GM20431 (cell line): Measurements from ENCODE around the gene CLN3.
"Not testable (repeated sequence)": the region's sequence is repeated elsewhere in the genome, so short reads cannot be mapped to it uniquely, and the experiment has no call there.

Source experiments
- in situ Hi-C: fragments of 300-500 bp; cut with MseI, MboI; formaldehyde crosslinking; loops from one replicate; pipeline ENCODE4 v1.15.0; 2020; ENCODE audit warnings: low sequenced_read_pairs; ENCODE audit not compliant: unreplicated experiment

CLN3 gene

GRCh38 chr16:28491970-28492474, at the start of gene CLN3:
Gene CLN3 (minus strand): TSS chr16:28492074. CDS start chr16:28491759, 315 bp downstream.
- in situ Hi-C loops: no loop called here

- in situ Hi-C loops: no loop called here
Observed at GRCh38 chr16:28540346-28540745, 48.5 kb upstream of the CLN3 start.

GRCh38 chr16:28538733-28539596, 47.1 kb upstream of the CLN3 start, which contains the start of gene NUPR1:
Gene NUPR1 (minus strand): TSS chr16:28538974. CDS start chr16:28538907, 67 bp downstream.
- in situ Hi-C loops: no loop called here

DNA sequence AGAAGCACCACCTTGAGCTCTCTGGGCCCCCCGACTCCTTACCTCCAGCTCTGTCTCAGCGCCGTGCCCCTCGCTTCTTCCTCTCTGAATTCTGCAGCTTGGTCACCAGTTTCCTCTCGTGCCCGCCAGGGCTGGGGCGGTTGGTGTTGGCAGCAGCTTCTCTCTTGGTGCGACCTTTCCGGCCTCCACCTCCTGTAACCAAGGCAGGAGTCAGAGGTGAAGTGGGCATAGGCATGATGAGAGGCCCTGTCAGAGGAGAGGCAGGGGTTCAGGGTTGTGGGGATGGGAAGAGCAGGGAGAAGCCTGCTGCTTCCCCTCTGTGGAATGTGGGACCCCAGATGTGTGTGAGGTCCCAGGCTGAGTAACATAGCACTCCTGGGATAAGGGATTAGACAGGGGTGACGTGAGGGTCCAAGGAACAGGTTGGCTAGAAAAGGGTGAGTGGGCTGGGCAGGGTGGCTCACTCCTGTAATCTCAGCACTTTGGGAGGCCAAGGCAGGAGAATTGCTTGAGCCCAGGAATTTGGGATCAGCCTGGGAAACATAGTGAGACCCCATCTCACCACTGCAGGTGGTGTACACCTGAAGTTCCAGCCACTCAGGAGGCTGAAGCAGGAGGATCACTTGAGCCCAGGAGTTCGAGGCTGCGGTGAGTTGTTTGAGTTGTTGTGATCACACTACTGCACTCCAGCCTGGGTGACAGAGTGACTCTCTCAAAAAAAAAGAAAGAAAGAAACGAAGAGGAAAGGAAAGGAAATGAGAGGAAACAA, 46.3 kb upstream of the CLN3 start:
- in situ Hi-C loops: no loop called here

DNA sequence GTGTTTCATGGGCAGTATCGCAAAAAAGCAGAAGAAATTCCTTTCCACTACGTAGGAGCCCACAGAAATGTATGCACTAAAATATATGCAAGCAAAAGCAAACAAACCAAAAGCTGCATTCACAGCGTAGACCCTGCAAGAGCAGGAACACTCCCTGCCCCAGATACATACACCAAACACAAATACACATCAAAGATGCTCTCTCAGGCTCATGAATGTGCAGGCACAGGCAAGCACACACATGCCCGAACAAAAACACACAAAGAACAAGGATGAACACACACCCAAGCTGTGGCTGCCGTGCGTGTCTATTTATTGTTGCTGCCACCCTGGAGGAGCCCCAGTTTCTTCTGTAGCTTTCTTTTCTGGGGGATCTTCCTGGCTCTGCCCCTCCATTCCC, 45.2 kb upstream of the CLN3 start:
- in situ Hi-C loops: no loop called here

GRCh38 chr16:28534542-28535373, 42.9 kb upstream of the CLN3 start:
- in situ Hi-C loops: no loop called here

DNA sequence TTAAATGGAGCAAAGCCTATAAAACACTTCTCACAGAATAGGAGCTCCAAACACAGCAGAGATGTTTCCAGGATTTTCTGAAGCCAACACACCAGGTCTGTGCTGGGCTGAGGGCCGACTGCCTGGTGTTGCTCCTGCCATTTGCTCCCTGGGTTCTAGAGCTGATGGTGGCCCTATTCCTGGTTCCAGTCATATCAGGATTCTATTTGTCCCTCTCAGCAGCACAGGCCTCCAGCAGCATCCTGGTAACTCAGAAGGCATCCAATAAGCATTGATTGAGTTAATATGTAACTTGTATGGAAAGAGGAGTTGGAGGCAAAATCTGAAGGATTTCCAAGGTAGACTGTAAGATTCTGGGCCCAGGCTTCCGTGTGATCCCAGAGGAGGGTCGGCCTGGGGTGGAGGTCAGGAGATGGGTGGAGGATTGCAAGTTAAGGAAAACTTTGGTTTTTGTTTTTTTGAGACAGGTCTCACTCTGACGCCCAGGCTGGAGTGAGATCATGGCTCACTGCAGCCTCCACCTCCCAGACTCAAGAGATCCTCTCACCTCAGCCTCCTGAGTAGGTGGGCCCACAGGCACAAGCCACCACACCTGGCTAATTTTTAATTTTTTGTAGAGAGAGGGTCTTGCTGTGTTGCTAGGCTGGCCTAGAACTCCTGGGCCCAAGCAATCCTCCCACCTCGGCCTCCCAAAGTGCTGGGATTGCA, 41.2 kb upstream of the CLN3 start:
- in situ Hi-C loops: no loop called here

- in situ Hi-C loops: no loop called here
Observed at GRCh38 chr16:28531777-28532744, 40.2 kb upstream of the CLN3 start.

- in situ Hi-C loops: no loop called here
Observed at GRCh38 chr16:28529124-28529523, 37.2 kb upstream of the CLN3 start.

DNA sequence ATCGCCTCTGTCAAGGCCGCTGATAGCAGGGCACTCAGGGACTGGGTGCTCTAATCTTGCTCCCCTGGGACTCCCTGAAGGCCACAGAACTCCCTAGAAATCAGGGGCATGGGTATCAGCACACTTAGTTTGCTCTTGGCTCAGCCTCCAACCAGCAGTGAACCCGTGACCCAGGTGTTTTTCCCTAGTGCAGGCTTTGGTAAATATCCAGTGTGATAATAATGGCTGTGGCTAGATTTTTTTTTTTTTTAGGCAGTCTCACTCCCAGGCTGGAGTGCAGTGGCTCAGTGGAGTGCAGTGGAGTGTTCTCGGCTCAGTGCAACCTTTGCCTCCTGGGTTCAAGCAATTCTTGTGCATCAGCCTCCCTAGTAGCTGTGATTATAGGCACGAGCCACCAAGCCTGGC, 36.6 kb upstream of the CLN3 start:
- in situ Hi-C loops: no loop called here

GRCh38 chr16:28527985-28528384, 36.1 kb upstream of the CLN3 start:
- in situ Hi-C loops: no loop called here

- in situ Hi-C loops: not testable (repeated sequence)
Observed at GRCh38 chr16:28527100-28527785, 35.4 kb upstream of the CLN3 start.

DNA sequence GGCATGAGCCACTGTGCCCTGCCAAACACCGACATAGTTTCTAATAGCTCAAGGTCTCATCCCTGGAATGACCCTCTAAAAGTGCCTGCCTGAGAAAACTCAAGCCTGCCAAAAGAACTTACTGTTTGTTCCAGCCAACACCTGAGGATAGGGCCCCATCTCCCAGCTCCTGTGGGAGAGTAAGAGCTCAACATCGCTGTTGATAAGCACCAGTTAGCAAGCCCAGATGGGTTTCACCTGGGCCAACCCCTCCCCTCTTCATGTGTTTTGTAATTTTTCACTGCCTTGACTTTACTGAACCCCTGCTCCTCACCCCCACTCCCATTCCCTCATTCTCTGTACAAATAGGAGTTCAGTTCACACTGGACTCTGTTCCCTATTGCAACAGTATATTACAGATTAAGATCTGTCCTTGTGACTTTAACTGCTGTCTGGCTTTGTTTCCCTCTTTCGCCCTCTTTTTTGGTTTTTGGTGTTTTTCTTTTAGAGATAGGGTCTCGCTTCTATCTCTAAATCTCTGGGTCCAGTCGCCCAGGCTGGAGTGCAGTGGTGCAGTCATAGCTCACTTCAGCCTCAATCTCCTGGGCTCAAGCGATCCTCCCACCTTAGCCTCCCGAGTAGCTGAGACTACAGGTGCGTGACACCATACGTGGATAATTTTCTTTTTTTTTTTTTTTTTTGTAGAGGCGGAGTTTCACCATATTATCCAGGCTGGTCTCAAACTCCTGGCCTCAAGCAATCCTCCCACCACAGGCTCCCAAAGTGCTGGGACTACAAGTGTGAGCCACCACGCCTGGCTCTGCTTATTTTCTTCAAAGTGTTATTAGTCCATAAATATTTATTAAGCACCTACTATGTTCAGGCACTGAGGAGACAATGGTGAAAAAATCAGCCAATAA, 34.6 kb upstream of the CLN3 start:
- in situ Hi-C loops: no loop called here

DNA sequence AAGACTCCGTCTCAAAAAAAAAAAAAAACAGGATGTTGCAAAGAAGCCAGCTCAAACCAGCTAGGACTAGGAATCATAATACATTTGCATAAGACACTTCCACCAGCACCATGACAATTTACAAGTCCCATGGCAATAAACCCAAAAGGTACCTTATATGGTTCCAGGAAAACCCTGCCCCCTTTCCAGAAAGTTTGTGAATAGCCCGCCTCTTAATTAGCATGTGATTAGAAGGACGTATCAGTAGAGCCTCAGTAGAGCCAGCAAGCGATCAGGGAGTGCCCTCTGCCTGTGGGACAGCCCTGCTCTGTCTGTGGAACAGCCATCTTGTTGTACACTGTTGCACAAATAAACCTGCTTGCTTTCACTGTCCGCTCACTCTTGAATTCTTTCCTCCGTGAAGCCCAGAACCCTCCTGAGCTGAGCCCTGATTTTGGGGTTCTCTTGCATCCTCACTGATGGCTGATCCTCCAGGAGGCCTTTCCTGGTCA, 32.9 kb upstream of the CLN3 start:
- in situ Hi-C loops: no loop called here

DNA sequence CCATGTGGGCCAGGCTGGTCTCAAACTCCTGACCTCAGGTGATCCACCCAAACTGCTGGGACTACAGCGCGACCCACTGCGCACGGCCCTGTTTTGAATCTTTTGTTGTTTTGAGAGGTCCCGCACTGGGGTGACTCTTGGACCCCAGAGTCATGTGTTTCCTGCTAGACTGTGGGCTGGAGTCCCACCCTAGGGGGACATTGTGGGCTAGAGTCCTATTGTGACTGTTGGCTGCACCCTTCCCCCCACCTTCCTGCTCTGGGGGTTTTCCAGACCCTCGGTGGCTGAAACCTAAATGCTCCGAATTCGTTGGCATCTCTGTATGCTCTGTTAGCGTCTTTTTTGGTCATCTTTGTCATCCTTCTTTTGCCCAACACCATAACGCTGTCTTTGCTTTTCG, 30.9 kb upstream of the CLN3 start:
- in situ Hi-C loops: no loop called here

- in situ Hi-C loops: no loop called here
Observed at GRCh38 chr16:28521436-28521835, 29.6 kb upstream of the CLN3 start.

- in situ Hi-C loops: no loop called here
Observed at GRCh38 chr16:28520672-28521071, 28.8 kb upstream of the CLN3 start.
